Measurements from ENCODE around the gene FGD3.

FGD3 gene

GRCh38 chr9:92954886-92955285, 7.6 kb downstream of the FGD3 start:
- no peak for DNase-seq

- no peak for DNase-seq
Observed at GRCh38 chr9:92960561-92961290, 13.4 kb downstream of the FGD3 start.

- DNase-seq: no peak
Observed at GRCh38 chr9:92961627-92962302, 14.4 kb downstream of the FGD3 start.

- DNase-seq: no peak
Observed at GRCh38 chr9:92962303-92962649, 15.0 kb downstream of the FGD3 start.

- no peak for DNase-seq
Observed at GRCh38 chr9:92962846-92963245, 15.5 kb downstream of the FGD3 start.

- DNase-seq: no peak
Observed at GRCh38 chr9:92963831-92964606, 16.7 kb downstream of the FGD3 start.

- no peak for DNase-seq
Observed at GRCh38 chr9:92964607-92965060, 17.3 kb downstream of the FGD3 start.

GRCh38 chr9:92965061-92965758, 17.9 kb downstream of the FGD3 start:
- DNase-seq: no peak

GRCh38 chr9:92965759-92966517, 18.6 kb downstream of the FGD3 start:
- no peak for DNase-seq

- DNase-seq: no peak
Observed at GRCh38 chr9:92966518-92966800, 19.1 kb downstream of the FGD3 start.

GRCh38 chr9:92968081-92968480, 20.8 kb downstream of the FGD3 start:
- no peak for DNase-seq

- DNase-seq: no peak
Observed at GRCh38 chr9:92969516-92970466, 22.5 kb downstream of the FGD3 start.

- DNase-seq: no peak
Observed at GRCh38 chr9:92970467-92970923, 23.2 kb downstream of the FGD3 start.

GRCh38 chr9:92971121-92971520, 23.8 kb downstream of the FGD3 start:
- DNase-seq: no peak

GRCh38 chr9:92971776-92972175, 24.5 kb downstream of the FGD3 start:
- no peak for DNase-seq

- DNase-seq: no peak
Observed at GRCh38 chr9:92973700-92974099, 26.4 kb downstream of the FGD3 start.

- DNase-seq: no peak
Observed at GRCh38 chr9:92974161-92974661, 26.9 kb downstream of the FGD3 start.

- no peak for DNase-seq
Observed at GRCh38 chr9:92974761-92975755, 27.7 kb downstream of the FGD3 start.

GRCh38 chr9:92976431-92976830, 29.1 kb downstream of the FGD3 start:
- DNase-seq: no peak

GRCh38 chr9:92977279-92977678, 30.0 kb downstream of the FGD3 start:
- DNase-seq: no peak
